CD14-positive monocyte (primary cell): ENCODE results near the gene KDM2A. TPM values are rescaled to one million over a fixed set of nuclear protein-coding genes. Genes with fewer than 3 reads are reported as not detected.

Experiments
- DNase-seq, 3 donors: peaks; one replicate each; pipeline ENCODE4 v3.0.0-alpha.2; 2011 to 2022
- H2AFZ ChIP-seq: 2 replicates; pipeline ENCODE4 v1.6.0; 2012; ENCODE audit warnings: mild to moderate bottlenecking, low read depth, low read length, inconsistent platforms; ENCODE audit not compliant: insufficient read depth, poor library complexity, severe bottlenecking
- H3K27ac ChIP-seq, 2 donors: 1 replicate in 1 of 2; 2 replicates in 1 of 2; pipeline ENCODE4 v1.5.1; 2012 to 2013; ENCODE audit warnings: low read length in 2 of 2, control low read depth in 1 of 2, inconsistent platforms in 1 of 2, low read depth in 1 of 2, mild to moderate bottlenecking in 1 of 2
- H3K27me3 ChIP-seq, 2 donors: one replicate each; pipeline versions ENCODE4 v1.6.0 to v1.6.1; 2011 to 2013; ENCODE audit warnings: low read length in 2 of 2; ENCODE audit not compliant: control insufficient read depth in 2 of 2, insufficient read depth in 2 of 2
- H3K36me3 ChIP-seq, 2 donors: replicated peaks in 1 of 2; 1 replicate in 1 of 2; 2 replicates in 1 of 2; pipeline versions ENCODE4 v1.5.1 to v1.6.1; 2012 to 2013; ENCODE audit warnings: low read length in 2 of 2, control low read depth in 1 of 2, inconsistent platforms in 1 of 2, mild to moderate bottlenecking in 1 of 2; ENCODE audit not compliant: insufficient read depth in 2 of 2, control insufficient read depth in 1 of 2
- H3K4me1 ChIP-seq, 2 donors: 1 replicate in 1 of 2; 2 replicates in 1 of 2; pipeline versions ENCODE4 v1.5.1 to v1.6.1; 2012 to 2013; ENCODE audit warnings: low read length in 2 of 2, control low read depth in 1 of 2, inconsistent platforms in 1 of 2, mild to moderate bottlenecking in 1 of 2, moderate library complexity in 1 of 2; ENCODE audit not compliant: insufficient read depth in 2 of 2, control insufficient read depth in 1 of 2
- H3K4me2 ChIP-seq: replicated peaks from 2 replicates; pipeline ENCODE3; 2012; ENCODE audit warnings: low read length, moderate library complexity, mild to moderate bottlenecking; ENCODE audit not compliant: poor library complexity, severe bottlenecking; ENCODE audit errors: extremely low read depth
- H3K4me3 ChIP-seq, 3 experiments: fragments of 200-600 bp in 1 of 3; sonication (generic) in 1 of 3; replicated peaks in 1 of 3; 1 replicate in 2 of 3; 2 replicates in 1 of 3; pipeline ENCODE4 v1.5.1; 2011 to 2013; ENCODE audit warnings: low read length in 3 of 3, mild to moderate bottlenecking in 3 of 3, control low read depth in 2 of 3, low read depth in 2 of 3, inconsistent platforms in 1 of 3, moderate library complexity in 1 of 3
- H3K79me2 ChIP-seq: 2 replicates; pipeline ENCODE4 v1.6.0; 2012; ENCODE audit warnings: mild to moderate bottlenecking, control low read depth, inconsistent platforms, low read length, moderate library complexity; ENCODE audit not compliant: insufficient read depth
- H3K9ac ChIP-seq: 2 replicates; pipeline ENCODE4 v1.6.0; 2017; ENCODE audit warnings: low read length, mild to moderate bottlenecking; ENCODE audit not compliant: insufficient read depth, poor library complexity, severe bottlenecking
- H3K9me3 ChIP-seq, 2 donors: replicated peaks in 1 of 2; 1 replicate in 1 of 2; 2 replicates in 1 of 2; pipeline versions ENCODE4 v1.5.1 to v1.6.1; 2012 to 2013; ENCODE audit warnings: low read length in 2 of 2, control low read depth in 1 of 2; ENCODE audit not compliant: control insufficient read depth in 1 of 2, insufficient read depth in 1 of 2
- H4K20me1 ChIP-seq: 2 replicates; pipeline ENCODE4 v1.6.0; 2012; ENCODE audit warnings: mild to moderate bottlenecking, low read length, control low read depth, moderate library complexity; ENCODE audit not compliant: insufficient read depth
- H3K27ac Mint-ChIP-seq, 7 donors: one replicate each; pipeline ENCODE4 v1.8.0; 2020; ENCODE audit warnings: mild to moderate bottlenecking in 7 of 7, mixed read lengths in 7 of 7, moderate library complexity in 6 of 7, inconsistent platforms in 2 of 7
- H3K27me3 Mint-ChIP-seq, 3 donors: one replicate each; pipeline ENCODE4 v1.8.0; 2021 to 2022; ENCODE audit warnings: low read depth in 3 of 3, mild to moderate bottlenecking in 3 of 3, mixed read lengths in 3 of 3, moderate library complexity in 3 of 3, inconsistent platforms in 1 of 3
- H3K36me3 Mint-ChIP-seq, 2 donors: one replicate each; pipeline ENCODE4 v1.8.0; 2020; ENCODE audit warnings: mixed read lengths in 2 of 2, inconsistent platforms in 1 of 2, mild to moderate bottlenecking in 1 of 2
- H3K4me1 Mint-ChIP-seq: one replicate; pipeline ENCODE4 v1.8.0; 2020; ENCODE audit warnings: mild to moderate bottlenecking, mixed read lengths
- H3K4me3 Mint-ChIP-seq, 2 donors: one replicate each; pipeline ENCODE4 v1.8.0; 2020; ENCODE audit warnings: mild to moderate bottlenecking in 2 of 2, mixed read lengths in 2 of 2, moderate library complexity in 1 of 2
- H3K9me3 Mint-ChIP-seq, 7 donors: one replicate each; pipeline ENCODE4 v1.8.0; 2020 to 2022; ENCODE audit warnings: mixed read lengths in 7 of 7, mild to moderate bottlenecking in 6 of 7, moderate library complexity in 6 of 7, inconsistent platforms in 2 of 7
- CTCF ChIP-seq: fragments of 200-600 bp; IDR thresholded peaks from one replicate; pipeline ENCODE4 v1.8.0; 2022; ENCODE audit warnings: antibody characterized with exemption, mild to moderate bottlenecking
- WGBS: methylation state at CpG from one replicate; pipeline ENCODE4 v1.1.5; 2013; ENCODE audit warnings: missing lambda C conversion rate; ENCODE audit not compliant: insufficient coverage; 5-methylcytosine and 5-hydroxymethylcytosine counted together
- intact Hi-C, 2 donors: fragments of 100-400 bp; cut with micrococcal nuclease; formaldehyde crosslinking; loops; one replicate each; pipeline versions ENCODE4 v1.15.0 to v1.15.1; 2023
- polyA plus RNA-seq, 3 donors: library from polyadenylated mRNA; depleted of rRNA in 1 of 3; unstranded in 2 of 3; stranded (reverse) in 1 of 3; fragments of 300-500 nt in 2 of 3; fragments of >200 nt in 1 of 3; fragmentation: Illumina TruSeq in 2 of 3; gene quantifications; 1 replicate in 2 of 3; 2 replicates in 1 of 3; pipeline ENCODE4 v1.2.3, GENCODE V29; 2012 to 2021

Gene KDM2A
- polyA plus RNA-seq, 3 donors = 2.6 to 98.9 (median 3.9) TPM

DNA sequence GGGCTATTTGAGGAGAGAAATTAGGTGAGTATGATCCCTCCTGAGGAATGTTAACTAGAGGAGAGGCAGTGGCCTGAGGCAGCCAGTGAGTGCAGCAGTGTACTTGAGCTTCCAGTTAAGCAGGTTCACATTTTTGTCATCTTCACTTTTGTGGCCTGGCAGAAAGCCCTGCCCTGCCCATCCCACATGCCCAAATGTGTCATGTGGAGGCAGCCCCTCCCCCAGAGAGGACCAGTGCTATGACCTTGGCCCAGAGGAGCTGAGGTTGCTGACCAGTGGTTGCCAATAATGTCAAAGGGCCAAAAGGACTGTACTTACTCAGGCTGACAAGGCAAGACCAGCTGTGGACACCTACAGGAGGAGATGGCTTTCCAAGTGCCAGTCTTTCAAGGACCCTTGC, 129.6 kb downstream of the KDM2A start:
- H3K4me3 ChIP-seq = no peak overlapping the region
- H3K9me3 Mint-ChIP-seq = no peaks in the 10 kb centered on the region
- no peak overlapping the region for H3K4me3 Mint-ChIP-seq
- no peaks in the 10 kb centered on the region for H3K9me3 ChIP-seq
- no peak for DNase-seq
- no peaks in the 10 kb centered on the region for H3K27me3 ChIP-seq
- H2AFZ ChIP-seq = no peak overlapping the region
- peaks cover 90 to 97% of the 10 kb centered on the region in 2 donors for H3K36me3 Mint-ChIP-seq
- peaks cover 0 to 7% of the 10 kb centered on the region in 2 donors for H3K4me1 ChIP-seq
- peaks cover 46% of the 10 kb centered on the region for H3K79me2 ChIP-seq
- H3K36me3 ChIP-seq = peaks cover 93 to 98% of the 10 kb centered on the region in 2 donors
- peaks cover 97% of the 10 kb centered on the region for H4K20me1 ChIP-seq
- intact Hi-C loops = no loop called here
- H3K4me2 ChIP-seq = no peak overlapping the region
- H3K27me3 Mint-ChIP-seq = peaks cover 0 to 2% (median 0%) of the 10 kb centered on the region in 3 donors
- peak overlapping the region in 1 of 2 donors; percentile 29 for H3K27ac ChIP-seq
- peak overlapping the region in 4 of 7 donors; percentile 19 to 60 (median 32) for H3K27ac Mint-ChIP-seq
- H3K4me1 Mint-ChIP-seq = peaks cover 4% of the 10 kb centered on the region
- no peak overlapping the region for H3K9ac ChIP-seq
- TF ChIP-seq CTCF = no peak

- no peak overlapping the region for H3K4me3 Mint-ChIP-seq
Observed at GRCh38 chr11:67250059-67251043, 131.3 kb downstream of the KDM2A start.

More at GRCh38 chr11:67250059-67251043, 131.3 kb downstream of the KDM2A start:
- H2AFZ ChIP-seq = no peak overlapping the region
- no peak overlapping the region for H3K27ac ChIP-seq
- peaks cover 42% of the 10 kb centered on the region for H3K79me2 ChIP-seq
- intact Hi-C loops = no loop called here
- H3K4me1 ChIP-seq = peaks cover 0 to 7% of the 10 kb centered on the region in 2 donors
- no peaks in the 10 kb centered on the region for H3K9me3 Mint-ChIP-seq
- H3K36me3 ChIP-seq = peaks cover 96 to 98% of the 10 kb centered on the region in 2 donors
- H3K27ac Mint-ChIP-seq = peak overlapping the region in 4 of 7 donors; percentile 7 to 63 (median 40)
- H3K9ac ChIP-seq = no peak overlapping the region
- no peak for DNase-seq
- H3K27me3 ChIP-seq = no peaks in the 10 kb centered on the region
- H3K4me2 ChIP-seq = no peak overlapping the region
- H3K36me3 Mint-ChIP-seq = peaks cover 91 to 97% of the 10 kb centered on the region in 2 donors
- no peaks in the 10 kb centered on the region for H3K9me3 ChIP-seq
- H3K4me3 ChIP-seq = no peak overlapping the region
- peaks cover 4% of the 10 kb centered on the region for H3K4me1 Mint-ChIP-seq
- H3K27me3 Mint-ChIP-seq = peaks cover 0 to 2% (median 0%) of the 10 kb centered on the region in 3 donors
- WGBS = 97% methylated on average over 33 of the region's 37 CpGs
- H4K20me1 ChIP-seq = peaks cover 97% of the 10 kb centered on the region
- TF ChIP-seq CTCF = no peak
